Panc1 (cell line): ENCODE data around the gene DCAF11. TPM values are rescaled to one million over a fixed set of nuclear protein-coding genes. Genes with fewer than 3 reads are reported as not detected.
A peak's percentile ranks its signal among the peaks of the same experiment; 100 is the strongest.

Experiments
- ATAC-seq: fragments of 200-7000 bp; cut with Tn5 transposase; 2 replicates; pipeline ENCODE4 v1.9.1; 2020; ENCODE audit warnings: mild to moderate bottlenecking, moderate library complexity
- BruUV-seq: library from RNA; stranded (reverse); fragments of 400-500 nt; replicated peaks from 2 replicates; lab custom pipeline; 2021; lab: Mats Ljungman, UMichigan
- CTCF ChIA-PET: fragments of 300-600 bp; sonication (Branson Sonifier 250); formaldehyde crosslinking; loops from one replicate; lab custom pipeline; 2022; ENCODE audit warnings: antibody characterized with exemption; lab: Charles Lee
- POLR2A ChIA-PET: fragments of 300-600 bp; sonication (Branson Sonifier 250); formaldehyde crosslinking; loops from one replicate; lab custom pipeline; 2022; ENCODE audit warnings: antibody characterized with exemption; lab: Charles Lee
- DNase-seq: peaks from one replicate; pipeline ENCODE4 v3.0.0-alpha.2; 2010; ENCODE audit warnings: low read depth, low spot score
- H3K27ac ChIP-seq: 2 replicates; pipeline ENCODE4 v1.5.1; 2011; ENCODE audit warnings: mild to moderate bottlenecking, low read length, inconsistent platforms
- H3K27me3 ChIP-seq: fragments of 200-500 bp; sonication (Bioruptor generic); 2 replicates; pipeline ENCODE4 v1.6.0; 2014; ENCODE audit warnings: low read length, inconsistent platforms; ENCODE audit not compliant: control insufficient read depth, insufficient read depth
- H3K36me3 ChIP-seq: fragments of 200-500 bp; sonication (Bioruptor generic); 2 replicates; pipeline ENCODE4 v1.5.1; 2014; ENCODE audit warnings: inconsistent platforms, mild to moderate bottlenecking, low read length, moderate library complexity; ENCODE audit not compliant: control insufficient read depth, insufficient read depth
- H3K4me1 ChIP-seq: 2 replicates; pipeline ENCODE4 v1.5.1; 2011; ENCODE audit warnings: inconsistent platforms, mild to moderate bottlenecking, low read length, moderate library complexity; ENCODE audit not compliant: control insufficient read depth, insufficient read depth
- H3K4me3 ChIP-seq, 2 experiments: 2 replicates each; pipeline ENCODE4 v1.5.1; 2011 to 2012; ENCODE audit warnings: low read depth in 2 of 2, low read length in 2 of 2, mild to moderate bottlenecking in 2 of 2, inconsistent platforms in 1 of 2, moderate library complexity in 1 of 2
- H3K9me3 ChIP-seq: fragments of 200-500 bp; sonication (Bioruptor generic); 2 replicates; pipeline ENCODE4 v1.5.1; 2014; ENCODE audit warnings: low read depth, mild to moderate bottlenecking, inconsistent platforms, low read length, moderate library complexity; ENCODE audit not compliant: control insufficient read depth, insufficient read depth
- CTCF ChIP-seq: fragments of 450-650 bp; IDR thresholded peaks from 2 replicates; pipeline ENCODE4 v1.5.1; 2017; ENCODE audit warnings: mild to moderate bottlenecking
- POLR2AphosphoS5 ChIP-seq: IDR thresholded peaks from 2 replicates; pipeline ENCODE4 v1.6.1; 2012; ENCODE audit warnings: mild to moderate bottlenecking, low read depth, low read length, moderate library complexity
- SIN3A ChIP-seq: IDR thresholded peaks from 2 replicates; pipeline ENCODE4 v1.6.1; 2012; ENCODE audit warnings: low read depth, mild to moderate bottlenecking, low read length, moderate library complexity, borderline replicate concordance; ENCODE audit not compliant: insufficient read depth
- TCF7L2 ChIP-seq: IDR thresholded peaks from 2 replicates; pipeline ENCODE4 v1.6.1; 2011; ENCODE audit warnings: mild to moderate bottlenecking, low read depth, low read length, inconsistent platforms
- in situ Hi-C: cut with HindIII; loops from 2 replicates; pipeline ENCODE4 v1.10.0; 2016; ENCODE audit warnings: low sequenced_read_pairs, low pct_unique_long_range_greater_than_20kb
- intact Hi-C: fragments of 100-400 bp; cut with micrococcal nuclease; formaldehyde crosslinking; loops from one replicate; pipeline ENCODE4 v1.10.0; 2022; ENCODE audit not compliant: unreplicated experiment
- total RNA-seq: library from RNA; stranded (reverse); gene quantifications from one replicate; pipeline ENCODE4 v1.2.1, GENCODE V29; 2021; ENCODE audit not compliant: unreplicated experiment
- TF ChIP-seq, protein P1 (sequence below), 2 experiments: IDR thresholded peaks; 2 replicates each; pipeline ENCODE4 v1.6.1; 2011 to 2012; ENCODE audit warnings: low read depth in 2 of 2, control low read depth in 1 of 2, low read length in 1 of 2, mild to moderate bottlenecking in 1 of 2, moderate library complexity in 1 of 2; ENCODE audit not compliant: insufficient read depth in 1 of 2

DCAF11 gene
- total RNA-seq, 1 experiment from 2014 or later: 37.4 TPM

DNA sequence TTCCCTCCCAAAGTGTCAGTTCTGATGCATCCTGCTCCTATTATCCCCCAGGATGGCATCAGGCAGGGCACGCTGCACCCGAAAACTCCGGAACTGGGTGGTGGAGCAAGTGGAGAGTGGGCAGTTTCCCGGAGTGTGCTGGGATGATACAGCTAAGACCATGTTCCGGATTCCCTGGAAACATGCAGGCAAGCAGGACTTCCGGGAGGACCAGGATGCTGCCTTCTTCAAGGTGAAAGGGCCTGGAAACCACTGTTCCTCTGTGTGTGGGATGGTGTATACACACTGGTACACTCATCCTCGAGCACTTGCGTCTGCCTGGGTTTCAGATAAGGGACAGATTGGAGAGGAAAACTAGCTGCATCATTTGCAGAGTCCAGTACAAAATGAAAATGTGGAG, 47.5 kb downstream of the DCAF11 start:
- H3K27ac ChIP-seq: peak overlapping the region; percentile 89; the same call in 1 of the 2 replicates
- no peaks in the 10 kb centered on the region; the same call in none of the 2 replicates for H3K36me3 ChIP-seq

DNA sequence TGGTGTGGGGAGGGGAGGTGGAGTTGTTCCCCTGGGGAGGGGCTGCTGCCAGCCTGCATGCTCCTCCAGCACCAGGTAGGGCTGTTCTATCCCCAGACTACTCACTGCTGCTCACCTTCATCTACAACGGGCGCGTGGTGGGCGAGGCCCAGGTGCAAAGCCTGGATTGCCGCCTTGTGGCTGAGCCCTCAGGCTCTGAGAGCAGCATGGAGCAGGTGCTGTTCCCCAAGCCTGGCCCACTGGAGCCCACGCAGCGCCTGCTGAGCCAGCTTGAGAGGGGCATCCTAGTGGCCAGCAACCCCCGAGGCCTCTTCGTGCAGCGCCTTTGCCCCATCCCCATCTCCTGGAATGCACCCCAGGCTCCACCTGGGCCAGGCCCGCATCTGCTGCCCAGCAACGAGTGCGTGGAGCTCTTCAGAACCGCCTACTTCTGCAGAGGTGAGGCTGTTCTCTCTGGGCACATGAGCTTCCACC, 50.0 kb downstream of the DCAF11 start:
- BruUV-seq: no TSS peak
- no peak overlapping the region for H3K27ac ChIP-seq
- TF ChIP-seq SIN3A (no peak), POLR2AphosphoS5 (no peak), CTCF (no peak), TCF7L2 (no peak)
- TF ChIP-seq, protein P1, sequence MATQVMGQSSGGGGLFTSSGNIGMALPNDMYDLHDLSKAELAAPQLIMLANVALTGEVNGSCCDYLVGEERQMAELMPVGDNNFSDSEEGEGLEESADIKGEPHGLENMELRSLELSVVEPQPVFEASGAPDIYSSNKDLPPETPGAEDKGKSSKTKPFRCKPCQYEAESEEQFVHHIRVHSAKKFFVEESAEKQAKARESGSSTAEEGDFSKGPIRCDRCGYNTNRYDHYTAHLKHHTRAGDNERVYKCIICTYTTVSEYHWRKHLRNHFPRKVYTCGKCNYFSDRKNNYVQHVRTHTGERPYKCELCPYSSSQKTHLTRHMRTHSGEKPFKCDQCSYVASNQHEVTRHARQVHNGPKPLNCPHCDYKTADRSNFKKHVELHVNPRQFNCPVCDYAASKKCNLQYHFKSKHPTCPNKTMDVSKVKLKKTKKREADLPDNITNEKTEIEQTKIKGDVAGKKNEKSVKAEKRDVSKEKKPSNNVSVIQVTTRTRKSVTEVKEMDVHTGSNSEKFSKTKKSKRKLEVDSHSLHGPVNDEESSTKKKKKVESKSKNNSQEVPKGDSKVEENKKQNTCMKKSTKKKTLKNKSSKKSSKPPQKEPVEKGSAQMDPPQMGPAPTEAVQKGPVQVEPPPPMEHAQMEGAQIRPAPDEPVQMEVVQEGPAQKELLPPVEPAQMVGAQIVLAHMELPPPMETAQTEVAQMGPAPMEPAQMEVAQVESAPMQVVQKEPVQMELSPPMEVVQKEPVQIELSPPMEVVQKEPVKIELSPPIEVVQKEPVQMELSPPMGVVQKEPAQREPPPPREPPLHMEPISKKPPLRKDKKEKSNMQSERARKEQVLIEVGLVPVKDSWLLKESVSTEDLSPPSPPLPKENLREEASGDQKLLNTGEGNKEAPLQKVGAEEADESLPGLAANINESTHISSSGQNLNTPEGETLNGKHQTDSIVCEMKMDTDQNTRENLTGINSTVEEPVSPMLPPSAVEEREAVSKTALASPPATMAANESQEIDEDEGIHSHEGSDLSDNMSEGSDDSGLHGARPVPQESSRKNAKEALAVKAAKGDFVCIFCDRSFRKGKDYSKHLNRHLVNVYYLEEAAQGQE (IDR thresholded peaks at IDR 0.05; ENCODE audit: insufficient read depth in 1 of 2, low read depth in 2 of 2, low read length in 1 of 2): no peak
- H3K4me3 ChIP-seq: no peak overlapping the region
- peaks cover 4% of the 10 kb centered on the region for H3K4me1 ChIP-seq
- in situ Hi-C loops (no loop called here), intact Hi-C loops (no loop called here)
- H3K27me3 ChIP-seq: no peaks in the 10 kb centered on the region
- no peaks in the 10 kb centered on the region for H3K9me3 ChIP-seq
- H3K36me3 ChIP-seq: no peaks in the 10 kb centered on the region; the same call in none of the 2 replicates
- DNase-seq (no peak), ATAC-seq (no peak)
- POLR2A ChIA-PET: no interaction called here
- CTCF ChIA-PET: no interaction called here

More for the DNA sequence above, 47.5 kb downstream of the DCAF11 start:
- no peak for TF ChIP-seq POLR2AphosphoS5
- no peak for TF ChIP-seq TCF7L2
- TF ChIP-seq, protein P1 (IDR thresholded peaks at IDR 0.05; ENCODE audit: insufficient read depth in 1 of 2, low read depth in 2 of 2, low read length in 1 of 2): no peak
- no peak for TF ChIP-seq SIN3A
- no peak for TF ChIP-seq CTCF
- in situ Hi-C loops (no loop called here), intact Hi-C loops (no loop called here)
- Histone ChIP-seq H3K9me3 (no peaks in the 10 kb centered on the region), H3K27me3 (no peaks in the 10 kb centered on the region), H3K4me1 (peaks cover 4% of the 10 kb centered on the region), H3K4me3 (peak overlapping the region; percentile 50 to 76)
- DNase-seq (no peak), ATAC-seq (no peak)
- BruUV-seq: no TSS peak
- CTCF ChIA-PET: interaction anchor here (1.0 kb wide), 1 partner anchor 104 kb away, joined by 4 read pairs; no protein-coding TSS in a partner anchor
- POLR2A ChIA-PET: interaction anchor here (0.7 kb wide), 1 partner anchor 26 kb away, joined by 3 read pairs; no protein-coding TSS in a partner anchor
